Astrocyte of the spinal cord (primary cell): ENCODE data around the gene KITLG.

Experiments used
- DNase-seq: peaks from one replicate; pipeline ENCODE4 v3.0.0; 2011; ENCODE audit warnings: low read depth, low spot score
- H3K4me3 ChIP-seq: 2 replicates; pipeline ENCODE4 v1.5.1; 2011; ENCODE audit warnings: low read depth, mild to moderate bottlenecking, low read length, moderate library complexity
- in situ Hi-C: cut with HindIII; loops from 2 replicates; pipeline ENCODE4 v1.10.0; 2017; ENCODE audit warnings: low sequenced_read_pairs
- TF ChIP-seq, protein P1 (sequence below): IDR thresholded peaks from 2 replicates; pipeline ENCODE4 v1.5.1; 2012; ENCODE audit warnings: low read depth, mild to moderate bottlenecking, low read length, inconsistent platforms

Gene KITLG

GRCh38 chr12:88559772-88560171, 20.5 kb downstream of the KITLG start:
- no peak for DNase-seq
- in situ Hi-C loops, result no loop called here
- TF ChIP-seq, protein P1, sequence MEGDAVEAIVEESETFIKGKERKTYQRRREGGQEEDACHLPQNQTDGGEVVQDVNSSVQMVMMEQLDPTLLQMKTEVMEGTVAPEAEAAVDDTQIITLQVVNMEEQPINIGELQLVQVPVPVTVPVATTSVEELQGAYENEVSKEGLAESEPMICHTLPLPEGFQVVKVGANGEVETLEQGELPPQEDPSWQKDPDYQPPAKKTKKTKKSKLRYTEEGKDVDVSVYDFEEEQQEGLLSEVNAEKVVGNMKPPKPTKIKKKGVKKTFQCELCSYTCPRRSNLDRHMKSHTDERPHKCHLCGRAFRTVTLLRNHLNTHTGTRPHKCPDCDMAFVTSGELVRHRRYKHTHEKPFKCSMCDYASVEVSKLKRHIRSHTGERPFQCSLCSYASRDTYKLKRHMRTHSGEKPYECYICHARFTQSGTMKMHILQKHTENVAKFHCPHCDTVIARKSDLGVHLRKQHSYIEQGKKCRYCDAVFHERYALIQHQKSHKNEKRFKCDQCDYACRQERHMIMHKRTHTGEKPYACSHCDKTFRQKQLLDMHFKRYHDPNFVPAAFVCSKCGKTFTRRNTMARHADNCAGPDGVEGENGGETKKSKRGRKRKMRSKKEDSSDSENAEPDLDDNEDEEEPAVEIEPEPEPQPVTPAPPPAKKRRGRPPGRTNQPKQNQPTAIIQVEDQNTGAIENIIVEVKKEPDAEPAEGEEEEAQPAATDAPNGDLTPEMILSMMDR, result no peak
- H3K4me3 ChIP-seq, result no peak overlapping the region

DNA sequence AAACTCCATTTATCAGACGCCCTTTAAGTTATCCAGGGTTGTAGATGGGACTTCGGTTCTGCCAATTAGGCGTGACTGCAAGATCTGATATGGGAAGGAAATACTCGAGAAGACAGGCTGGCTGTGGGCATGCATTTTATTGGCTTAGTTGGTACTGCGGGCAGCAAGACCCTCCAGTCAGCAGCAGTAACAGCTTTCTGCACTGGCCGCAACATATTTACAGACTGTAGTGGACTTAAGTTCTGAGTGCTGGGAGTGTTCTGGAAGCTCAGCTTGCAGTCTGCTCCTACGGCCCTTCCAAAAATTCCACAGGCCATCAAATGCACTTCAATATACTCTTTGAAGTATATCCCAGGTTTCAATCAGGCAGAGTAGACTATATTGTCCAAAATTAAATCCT, 21.1 kb downstream of the KITLG start:
- no peak for DNase-seq
- no peak overlapping the region for H3K4me3 ChIP-seq
- in situ Hi-C loops, result no loop called here
- TF ChIP-seq, protein P1, result no peak

DNA sequence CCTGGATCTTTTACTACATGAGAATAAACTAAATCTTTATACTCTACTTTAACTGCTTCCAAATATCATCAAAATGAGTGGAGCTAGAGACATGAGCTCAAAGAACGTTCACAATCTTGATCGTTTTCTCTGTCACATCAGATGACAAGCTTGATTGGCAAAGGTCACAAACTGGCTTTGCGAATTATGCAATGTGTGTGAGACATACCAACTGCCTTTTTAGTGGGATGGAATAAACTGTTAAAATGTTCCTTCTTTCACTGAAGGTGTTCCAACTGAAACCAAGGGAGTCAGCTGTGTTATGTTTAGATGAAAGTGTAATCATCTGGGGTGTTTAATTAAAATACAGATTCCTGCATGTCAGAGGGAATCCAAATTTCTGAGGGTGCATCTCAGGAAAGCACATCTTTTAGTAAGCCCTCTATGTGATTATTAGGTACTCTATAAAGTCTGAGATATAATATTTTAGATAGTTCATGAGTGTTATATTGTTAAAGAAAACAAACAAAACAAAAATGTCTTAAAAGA, 21.9 kb downstream of the KITLG start:
- in situ Hi-C loops, result no loop called here
- no peak overlapping the region for H3K4me3 ChIP-seq
- DNase-seq, result no peak
- TF ChIP-seq, protein P1, result no peak

DNA sequence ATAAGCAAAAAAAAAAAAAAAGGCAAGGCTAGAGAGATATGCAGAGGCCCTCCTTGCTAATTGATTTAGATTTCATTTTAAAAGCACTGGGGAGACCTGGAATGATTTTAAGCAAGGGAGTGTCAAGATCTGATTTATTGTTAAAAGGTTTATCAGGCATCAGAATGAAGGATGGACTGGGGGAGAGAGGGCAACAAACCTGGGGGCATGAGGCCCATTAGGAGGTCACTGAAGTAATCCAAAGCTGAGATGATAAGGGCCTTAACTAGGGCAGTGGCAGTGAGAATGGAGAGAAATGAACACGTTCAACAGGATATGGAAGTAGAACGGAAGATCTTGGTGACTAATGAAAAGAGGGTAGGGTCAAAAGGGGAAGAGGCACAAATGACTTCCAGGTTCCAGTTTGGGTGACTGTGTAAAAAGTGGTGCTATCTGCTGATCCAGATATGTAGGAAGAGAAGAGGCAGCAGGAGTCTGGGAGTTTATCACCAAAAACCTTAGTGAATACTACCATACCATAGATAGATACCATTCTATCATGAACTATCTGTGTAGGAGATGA, 24.0 kb downstream of the KITLG start:
- TF ChIP-seq, protein P1, result no peak
- DNase-seq, result no peak
- H3K4me3 ChIP-seq, result no peak overlapping the region
- in situ Hi-C loops, result no loop called here

GRCh38 chr12:88553941-88554658, 26.2 kb downstream of the KITLG start:
- TF ChIP-seq, protein P1, result no peak
- DNase-seq, result peak; percentile 82
- H3K4me3 ChIP-seq, result no peak overlapping the region
- in situ Hi-C loops, result no loop called here

DNA sequence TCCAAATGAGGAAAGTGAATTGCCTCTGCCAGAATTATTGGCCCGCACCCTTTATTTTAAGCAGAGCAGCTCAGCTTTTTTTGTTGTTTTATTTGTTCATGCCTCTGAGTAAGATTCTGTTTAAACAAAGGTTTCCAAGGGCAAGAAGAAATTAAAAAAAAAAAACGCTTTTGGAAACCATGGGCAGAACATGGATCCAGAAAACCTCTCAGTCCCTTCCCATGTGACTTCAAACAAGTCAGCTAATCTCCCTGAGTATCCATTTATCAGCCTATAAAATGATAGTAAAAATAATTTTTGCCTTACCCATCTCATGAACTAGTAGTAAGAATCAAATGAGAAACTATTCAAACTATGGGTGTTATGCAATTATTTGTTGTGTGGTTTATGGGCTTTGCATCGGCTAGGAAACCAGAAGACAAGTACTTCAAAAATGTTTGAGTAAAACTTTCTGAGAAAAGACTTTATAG, 27.6 kb downstream of the KITLG start:
- TF ChIP-seq, protein P1, result no peak
- peak; percentile 57 for DNase-seq
- in situ Hi-C loops, result no loop called here
- H3K4me3 ChIP-seq, result no peak overlapping the region
